Measurements from ENCODE around the gene UPF2.
A peak's percentile ranks its signal among the peaks of the same experiment; 100 is the strongest.

UPF2 gene

DNA sequence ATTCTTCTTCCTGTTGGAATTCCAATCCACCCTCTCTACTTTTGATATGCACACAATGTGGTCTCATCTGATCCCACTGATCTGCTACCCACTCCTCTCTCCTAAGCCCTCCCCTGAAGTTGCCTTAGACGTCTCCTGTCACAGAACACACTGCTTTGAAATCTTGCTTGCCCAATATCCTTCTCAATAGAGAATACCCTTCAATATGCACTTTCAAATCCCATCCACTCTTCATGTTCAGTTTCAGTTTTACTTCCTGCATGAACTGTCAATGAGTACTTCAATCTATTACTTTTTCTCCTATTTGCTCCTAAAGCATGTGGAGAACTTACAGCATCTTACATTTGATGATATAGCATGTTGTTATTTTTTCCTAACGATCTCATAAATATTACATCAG, 93.5 kb downstream of the UPF2 start:
- H2AFZ ChIP-seq (ENCODE audit: low read depth, low read length): no peak overlapping the region
- peak overlapping the region; percentile 25 for H3K4me2 ChIP-seq (ENCODE audit: low read length)
- no peaks in the 10 kb centered on the region for H3K9me3 ChIP-seq (ENCODE audit: insufficient read depth, low read length)
- no peaks in the 10 kb centered on the region for H3K79me2 ChIP-seq (ENCODE audit: low read length)
- H3K4me1 ChIP-seq (ENCODE audit: low read length): peaks cover 13% of the 10 kb centered on the region
- TF ChIP-seq EZH2phosphoT487 (IDR thresholded peaks at IDR 0.05; ENCODE audit: low read depth) (no peak), CTCF (IDR thresholded peaks at IDR 0.05; ENCODE audit: low read depth, low read length) (no peak)
- peaks cover 9% of the 10 kb centered on the region; the same call in 1 of the 2 replicates for H4K20me1 ChIP-seq (ENCODE audit: insufficient read depth, low read length)
- H3K9ac ChIP-seq (ENCODE audit: low read length): no peak overlapping the region
- H3K27me3 ChIP-seq (ENCODE audit: low read depth, low read length): no peaks in the 10 kb centered on the region
- H3K36me3 ChIP-seq (replicated peaks; ENCODE audit: low read depth, low read length): peaks cover 25% of the 10 kb centered on the region
- peak overlapping the region; percentile 24; the same call in 1 of the 2 replicates for H3K27ac ChIP-seq (ENCODE audit: low read length)
- no peak overlapping the region for H3K4me3 ChIP-seq (ENCODE audit: low read length)

- Histone ChIP-seq H3K27me3 (ENCODE audit: low read depth, low read length) (no peaks in the 10 kb centered on the region), H4K20me1 (ENCODE audit: insufficient read depth, low read length) (peaks cover 9% of the 10 kb centered on the region; the same call in 1 of the 2 replicates), H3K27ac (ENCODE audit: low read length) (no peak overlapping the region), H3K9me3 (ENCODE audit: insufficient read depth, low read length) (no peaks in the 10 kb centered on the region), H3K4me1 (ENCODE audit: low read length) (peaks cover 13% of the 10 kb centered on the region), H3K36me3 (replicated peaks; ENCODE audit: low read depth, low read length) (peaks cover 17% of the 10 kb centered on the region), H3K9ac (ENCODE audit: low read length) (no peak overlapping the region), H2AFZ (ENCODE audit: low read depth, low read length) (no peak overlapping the region), H3K4me2 (ENCODE audit: low read length) (no peak overlapping the region), H3K79me2 (ENCODE audit: low read length) (no peaks in the 10 kb centered on the region), H3K4me3 (ENCODE audit: low read length) (no peak overlapping the region)
- TF ChIP-seq EZH2phosphoT487 (IDR thresholded peaks at IDR 0.05; ENCODE audit: low read depth) (no peak), CTCF (IDR thresholded peaks at IDR 0.05; ENCODE audit: low read depth, low read length) (no peak)
Observed at GRCh38 chr10:11946652-11947051, 96.0 kb downstream of the UPF2 start.

GRCh38 chr10:11936389-11937152, 106.0 kb downstream of the UPF2 start:
- H2AFZ ChIP-seq (ENCODE audit: low read depth, low read length): no peak overlapping the region
- H3K4me2 ChIP-seq (ENCODE audit: low read length): no peak overlapping the region
- peaks cover 17% of the 10 kb centered on the region for H3K36me3 ChIP-seq (replicated peaks; ENCODE audit: low read depth, low read length)
- no peaks in the 10 kb centered on the region for H3K9me3 ChIP-seq (ENCODE audit: insufficient read depth, low read length)
- no peaks in the 10 kb centered on the region for H4K20me1 ChIP-seq (ENCODE audit: insufficient read depth, low read length)
- TF ChIP-seq EZH2phosphoT487 (IDR thresholded peaks at IDR 0.05; ENCODE audit: low read depth) (no peak), CTCF (IDR thresholded peaks at IDR 0.05; ENCODE audit: low read depth, low read length) (no peak)
- no peaks in the 10 kb centered on the region for H3K27me3 ChIP-seq (ENCODE audit: low read depth, low read length)
- H3K79me2 ChIP-seq (ENCODE audit: low read length): no peaks in the 10 kb centered on the region
- no peaks in the 10 kb centered on the region for H3K4me1 ChIP-seq (ENCODE audit: low read length)
- no peak overlapping the region for H3K9ac ChIP-seq (ENCODE audit: low read length)
- H3K27ac ChIP-seq (ENCODE audit: low read length): no peak overlapping the region
- H3K4me3 ChIP-seq (ENCODE audit: low read length): no peak overlapping the region

GRCh38 chr10:11934262-11934661, 108.3 kb downstream of the UPF2 start:
- Histone ChIP-seq H3K4me1 (ENCODE audit: low read length) (no peaks in the 10 kb centered on the region), H3K9ac (ENCODE audit: low read length) (no peak overlapping the region), H3K36me3 (replicated peaks; ENCODE audit: low read depth, low read length) (peaks cover 25% of the 10 kb centered on the region), H3K9me3 (ENCODE audit: insufficient read depth, low read length) (no peaks in the 10 kb centered on the region), H4K20me1 (ENCODE audit: insufficient read depth, low read length) (no peaks in the 10 kb centered on the region), H3K4me3 (ENCODE audit: low read length) (no peak overlapping the region), H3K79me2 (ENCODE audit: low read length) (no peaks in the 10 kb centered on the region), H2AFZ (ENCODE audit: low read depth, low read length) (no peak overlapping the region), H3K27me3 (ENCODE audit: low read depth, low read length) (no peaks in the 10 kb centered on the region), H3K4me2 (ENCODE audit: low read length) (no peak overlapping the region), H3K27ac (ENCODE audit: low read length) (no peak overlapping the region)
- TF ChIP-seq CTCF (IDR thresholded peaks at IDR 0.05; ENCODE audit: low read depth, low read length): no peak
- TF ChIP-seq EZH2phosphoT487 (IDR thresholded peaks at IDR 0.05; ENCODE audit: low read depth): no peak

Data from OCI-LY3 (cell line).